IPS-18a (cell line): Measurements from ENCODE around the gene NPTXR.

Experiments used
- H3K27ac ChIP-seq: one replicate; pipeline ENCODE4 v1.5.1; 2013; ENCODE audit warnings: low read length
- H3K27me3 ChIP-seq: one replicate; pipeline ENCODE4 v1.6.1; 2013; ENCODE audit warnings: mild to moderate bottlenecking, low read length; ENCODE audit not compliant: control insufficient read depth, insufficient read depth
- H3K36me3 ChIP-seq: one replicate; pipeline ENCODE4 v1.6.1; 2013; ENCODE audit warnings: low read depth, low read length; ENCODE audit not compliant: control insufficient read depth
- H3K4me1 ChIP-seq: one replicate; pipeline ENCODE4 v1.6.1; 2013; ENCODE audit warnings: low read depth, low read length; ENCODE audit not compliant: control insufficient read depth
- H3K4me3 ChIP-seq: one replicate; pipeline ENCODE4 v1.5.1; 2013; ENCODE audit warnings: low read length
- H3K9ac ChIP-seq: one replicate; pipeline ENCODE4 v1.6.1; 2013; ENCODE audit warnings: mild to moderate bottlenecking, low read length, moderate library complexity
- H3K9me3 ChIP-seq: one replicate; pipeline ENCODE4 v1.6.1; 2013; ENCODE audit warnings: low read depth, low read length; ENCODE audit not compliant: control insufficient read depth

Gene NPTXR

GRCh38 chr22:38784856-38785255, 59.0 kb downstream of the NPTXR start:
- H3K9me3 ChIP-seq, result no peaks in the 10 kb centered on the region
- no peak overlapping the region for H3K4me3 ChIP-seq
- no peak overlapping the region for H3K27ac ChIP-seq
- no peaks in the 10 kb centered on the region for H3K36me3 ChIP-seq
- peaks cover 6% of the 10 kb centered on the region for H3K4me1 ChIP-seq
- no peaks in the 10 kb centered on the region for H3K27me3 ChIP-seq
- H3K9ac ChIP-seq, result no peak overlapping the region

- H3K4me1 ChIP-seq, result peaks cover 6% of the 10 kb centered on the region
Observed at GRCh38 chr22:38784035-38784434, 59.8 kb downstream of the NPTXR start.

GRCh38 chr22:38783095-38783615, 60.7 kb downstream of the NPTXR start:
- H3K4me3 ChIP-seq, result no peak overlapping the region
- H3K36me3 ChIP-seq, result no peaks in the 10 kb centered on the region
- peaks cover 6% of the 10 kb centered on the region for H3K4me1 ChIP-seq
- no peak overlapping the region for H3K9ac ChIP-seq
- no peak overlapping the region for H3K27ac ChIP-seq
- no peaks in the 10 kb centered on the region for H3K9me3 ChIP-seq
- no peaks in the 10 kb centered on the region for H3K27me3 ChIP-seq

More at GRCh38 chr22:38784035-38784434, 59.8 kb downstream of the NPTXR start:
- no peaks in the 10 kb centered on the region for H3K27me3 ChIP-seq
- H3K36me3 ChIP-seq, result no peaks in the 10 kb centered on the region
- no peaks in the 10 kb centered on the region for H3K9me3 ChIP-seq
- H3K4me3 ChIP-seq, result no peak overlapping the region
- H3K9ac ChIP-seq, result no peak overlapping the region
- H3K27ac ChIP-seq, result no peak overlapping the region

GRCh38 chr22:38782402-38783094, 61.3 kb downstream of the NPTXR start:
- peaks cover 6% of the 10 kb centered on the region for H3K4me1 ChIP-seq
- H3K9ac ChIP-seq, result no peak overlapping the region
- no peaks in the 10 kb centered on the region for H3K27me3 ChIP-seq
- no peaks in the 10 kb centered on the region for H3K9me3 ChIP-seq
- H3K36me3 ChIP-seq, result no peaks in the 10 kb centered on the region
- H3K4me3 ChIP-seq, result no peak overlapping the region
- no peak overlapping the region for H3K27ac ChIP-seq

GRCh38 chr22:38781033-38781432, 62.8 kb downstream of the NPTXR start:
- Histone ChIP-seq H3K9ac (no peak overlapping the region), H3K4me3 (no peak overlapping the region), H3K36me3 (no peaks in the 10 kb centered on the region), H3K9me3 (no peaks in the 10 kb centered on the region), H3K27ac (no peak overlapping the region), H3K4me1 (peaks cover 6% of the 10 kb centered on the region), H3K27me3 (no peaks in the 10 kb centered on the region)

GRCh38 chr22:38777087-38777671, 66.6 kb downstream of the NPTXR start:
- H3K27me3 ChIP-seq, result no peaks in the 10 kb centered on the region
- no peak overlapping the region for H3K9ac ChIP-seq
- H3K4me3 ChIP-seq, result no peak overlapping the region
- no peaks in the 10 kb centered on the region for H3K36me3 ChIP-seq
- H3K27ac ChIP-seq, result no peak overlapping the region
- no peaks in the 10 kb centered on the region for H3K9me3 ChIP-seq
- peaks cover under 1% of the 10 kb centered on the region for H3K4me1 ChIP-seq

- H3K4me3 ChIP-seq, result no peak overlapping the region
- no peak overlapping the region for H3K27ac ChIP-seq
- no peaks in the 10 kb centered on the region for H3K27me3 ChIP-seq
- H3K4me1 ChIP-seq, result no peaks in the 10 kb centered on the region
- no peaks in the 10 kb centered on the region for H3K36me3 ChIP-seq
- no peaks in the 10 kb centered on the region for H3K9me3 ChIP-seq
- no peak overlapping the region for H3K9ac ChIP-seq
Observed at GRCh38 chr22:38776086-38776485, 67.7 kb downstream of the NPTXR start.

- no peaks in the 10 kb centered on the region for H3K36me3 ChIP-seq
- no peak overlapping the region for H3K4me3 ChIP-seq
- no peak overlapping the region for H3K27ac ChIP-seq
- H3K27me3 ChIP-seq, result no peaks in the 10 kb centered on the region
- H3K4me1 ChIP-seq, result no peaks in the 10 kb centered on the region
- no peak overlapping the region for H3K9ac ChIP-seq
- H3K9me3 ChIP-seq, result no peaks in the 10 kb centered on the region
Observed at GRCh38 chr22:38775656-38776055, 68.2 kb downstream of the NPTXR start.

- Histone ChIP-seq H3K9me3 (no peaks in the 10 kb centered on the region), H3K4me3 (no peak overlapping the region), H3K9ac (no peak overlapping the region), H3K27ac (no peak overlapping the region), H3K4me1 (no peaks in the 10 kb centered on the region), H3K27me3 (no peaks in the 10 kb centered on the region), H3K36me3 (no peaks in the 10 kb centered on the region)
Observed at GRCh38 chr22:38774496-38775166, 69.2 kb downstream of the NPTXR start.

GRCh38 chr22:38773363-38773946, 70.4 kb downstream of the NPTXR start:
- H3K36me3 ChIP-seq, result no peaks in the 10 kb centered on the region
- H3K27me3 ChIP-seq, result no peaks in the 10 kb centered on the region
- no peak overlapping the region for H3K9ac ChIP-seq
- no peak overlapping the region for H3K4me3 ChIP-seq
- H3K9me3 ChIP-seq, result no peaks in the 10 kb centered on the region
- no peak overlapping the region for H3K27ac ChIP-seq
- H3K4me1 ChIP-seq, result no peaks in the 10 kb centered on the region

GRCh38 chr22:38772623-38772873, 71.3 kb downstream of the NPTXR start:
- Histone ChIP-seq H3K4me3 (no peak overlapping the region), H3K27ac (no peak overlapping the region), H3K36me3 (no peaks in the 10 kb centered on the region), H3K9ac (no peak overlapping the region), H3K27me3 (no peaks in the 10 kb centered on the region), H3K9me3 (no peaks in the 10 kb centered on the region), H3K4me1 (no peaks in the 10 kb centered on the region)
